GM12865 (cell line): ENCODE results near the gene SOX8.
A peak's percentile ranks its signal among the peaks of the same experiment; 100 is the strongest.
"Not testable (repeated sequence)": the region's sequence is repeated elsewhere in the genome, so short reads cannot be mapped to it uniquely, and the experiment has no call there.

Source experiments
- DNase-seq: peaks from one replicate; pipeline ENCODE4 v3.0.0; 2010; ENCODE audit warnings: low read depth
- H3K4me3 ChIP-seq: 2 replicates; pipeline ENCODE4 v1.5.1; 2011; ENCODE audit warnings: mild to moderate bottlenecking, low read depth, low read length, control low read depth
- CTCF ChIP-seq: IDR thresholded peaks from 2 replicates; pipeline ENCODE4 v1.5.1; 2011; ENCODE audit warnings: low read length, control low read depth, low read depth, inconsistent platforms; ENCODE audit not compliant: insufficient read depth; ENCODE audit errors: missing control alignments

The SOX8 gene

GRCh38 chr16:1022466-1022865, 40.9 kb downstream of the SOX8 start:
- DNase-seq, result no peak

GRCh38 chr16:1024138-1024537, 42.6 kb downstream of the SOX8 start:
- H3K4me3 ChIP-seq, result no peak overlapping the region
- no peak for DNase-seq
- no peak for TF ChIP-seq CTCF

More at GRCh38 chr16:1022466-1022865, 40.9 kb downstream of the SOX8 start:
- TF ChIP-seq CTCF, result no peak
- H3K4me3 ChIP-seq, result no peak overlapping the region

- DNase-seq, result peak; percentile 43
Measured at GRCh38 chr16:1025183-1025809, 43.7 kb downstream of the SOX8 start.

GRCh38 chr16:1026057-1026783, 44.6 kb downstream of the SOX8 start:
- no peak for DNase-seq
- no peak for TF ChIP-seq CTCF
- no peak overlapping the region for H3K4me3 ChIP-seq

More at GRCh38 chr16:1025183-1025809, 43.7 kb downstream of the SOX8 start:
- H3K4me3 ChIP-seq, result not testable (repeated sequence)

GRCh38 chr16:1026784-1027500, 45.4 kb downstream of the SOX8 start:
- no peak for DNase-seq
- H3K4me3 ChIP-seq, result no peak overlapping the region
- no peak for TF ChIP-seq CTCF

GRCh38 chr16:1027501-1027815, 45.9 kb downstream of the SOX8 start:
- no peak for DNase-seq
- no peak overlapping the region for H3K4me3 ChIP-seq
- no peak for TF ChIP-seq CTCF

GRCh38 chr16:1028056-1028455, 46.5 kb downstream of the SOX8 start:
- TF ChIP-seq CTCF, result no peak
- no peak overlapping the region for H3K4me3 ChIP-seq
- no peak for DNase-seq
